NCI-H82 (cell line): ENCODE data around the gene C15orf39.
A peak's percentile ranks its signal among the peaks of the same experiment; 100 is the strongest.

Experiments
- DNase-seq: peaks from one replicate; lab custom pipeline; 2025; lab: John Stamatoyannopoulos, UW

The C15orf39 gene

DNA sequence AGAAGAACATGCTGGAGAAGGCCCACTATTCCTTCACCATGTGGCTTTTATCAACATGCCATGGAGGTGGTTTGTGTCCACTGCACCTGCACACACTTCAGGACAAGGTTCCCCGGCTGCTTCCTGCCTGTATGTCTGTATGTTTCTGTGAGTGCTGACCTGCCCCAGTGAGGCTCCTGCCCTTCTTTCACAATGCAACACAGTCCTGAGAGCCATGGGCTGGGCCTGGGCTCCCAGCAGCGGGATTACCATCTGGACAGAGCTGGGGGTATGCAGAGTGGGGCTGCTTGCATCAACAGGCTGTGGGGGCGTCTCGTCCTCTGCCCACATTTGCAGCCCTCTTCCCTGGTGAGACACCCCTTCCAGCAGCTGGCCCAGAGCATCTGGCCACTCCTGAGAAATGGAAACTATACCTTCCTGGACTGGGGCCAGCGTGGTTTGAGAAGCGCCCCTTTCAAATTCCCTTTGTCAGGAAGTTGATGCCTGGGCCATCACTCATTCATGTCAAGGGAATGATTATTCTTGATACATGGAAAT is 29.3 kb upstream of the C15orf39 start:
- no peak for DNase-seq

DNA sequence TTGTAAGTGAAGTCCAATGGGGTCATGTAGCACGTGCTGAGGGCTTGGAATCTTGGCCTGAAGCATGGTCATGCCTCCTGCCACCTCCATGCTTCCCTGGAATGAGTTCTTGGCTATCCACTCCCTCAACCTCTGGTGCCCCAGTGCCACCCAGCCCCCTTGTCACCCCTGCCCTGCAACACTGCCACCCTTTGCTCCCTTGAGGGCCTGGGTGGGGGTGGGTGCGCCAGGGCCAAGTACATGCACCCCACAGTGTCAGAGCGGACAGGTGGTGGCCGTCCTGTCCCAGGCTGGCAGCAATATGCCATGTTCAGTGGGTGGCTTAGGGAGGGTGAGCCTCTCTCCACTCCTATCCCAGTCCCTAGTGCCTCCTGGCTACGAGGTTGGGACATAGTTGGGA is 27.6 kb upstream of the C15orf39 start:
- no peak for DNase-seq

DNA sequence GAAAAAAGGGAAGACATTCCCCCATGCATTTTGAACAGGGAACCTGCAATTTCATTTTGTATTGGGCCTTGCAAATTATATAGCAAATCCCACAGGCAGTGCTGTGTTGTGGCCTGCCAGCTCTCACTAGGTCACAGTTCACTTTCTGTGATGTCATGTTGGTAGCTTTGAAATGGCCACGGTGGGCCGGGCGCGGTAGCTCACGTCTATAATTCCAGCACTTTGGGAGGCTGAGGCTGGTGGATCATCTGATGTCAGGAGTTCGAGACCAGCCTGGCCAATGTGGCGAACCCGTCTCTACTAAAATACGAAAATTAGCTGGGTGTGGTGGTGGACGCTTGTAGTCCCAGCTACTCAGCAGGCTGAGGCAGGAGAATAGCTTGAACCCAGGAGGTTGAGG is 27.0 kb upstream of the C15orf39 start:
- DNase-seq = no peak

DNA sequence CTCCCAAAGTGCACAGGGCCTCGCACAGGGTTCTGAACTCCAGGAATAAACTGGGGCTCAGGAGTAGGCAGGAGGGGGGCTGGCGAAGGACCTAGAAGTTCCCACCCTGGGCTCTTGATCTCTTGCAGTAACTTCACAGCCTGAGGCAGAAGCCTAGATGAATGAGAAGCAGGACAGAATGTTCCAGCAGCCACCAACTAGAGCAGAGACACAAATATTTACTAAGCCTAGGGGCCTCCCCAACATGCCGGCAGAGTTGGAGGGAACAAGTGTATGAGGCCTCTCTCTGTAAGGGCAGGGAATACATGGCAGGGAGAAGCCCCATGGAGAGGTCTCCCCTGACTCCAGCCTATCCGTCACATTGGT is 25.3 kb upstream of the C15orf39 start:
- DNase-seq = no peak

DNA sequence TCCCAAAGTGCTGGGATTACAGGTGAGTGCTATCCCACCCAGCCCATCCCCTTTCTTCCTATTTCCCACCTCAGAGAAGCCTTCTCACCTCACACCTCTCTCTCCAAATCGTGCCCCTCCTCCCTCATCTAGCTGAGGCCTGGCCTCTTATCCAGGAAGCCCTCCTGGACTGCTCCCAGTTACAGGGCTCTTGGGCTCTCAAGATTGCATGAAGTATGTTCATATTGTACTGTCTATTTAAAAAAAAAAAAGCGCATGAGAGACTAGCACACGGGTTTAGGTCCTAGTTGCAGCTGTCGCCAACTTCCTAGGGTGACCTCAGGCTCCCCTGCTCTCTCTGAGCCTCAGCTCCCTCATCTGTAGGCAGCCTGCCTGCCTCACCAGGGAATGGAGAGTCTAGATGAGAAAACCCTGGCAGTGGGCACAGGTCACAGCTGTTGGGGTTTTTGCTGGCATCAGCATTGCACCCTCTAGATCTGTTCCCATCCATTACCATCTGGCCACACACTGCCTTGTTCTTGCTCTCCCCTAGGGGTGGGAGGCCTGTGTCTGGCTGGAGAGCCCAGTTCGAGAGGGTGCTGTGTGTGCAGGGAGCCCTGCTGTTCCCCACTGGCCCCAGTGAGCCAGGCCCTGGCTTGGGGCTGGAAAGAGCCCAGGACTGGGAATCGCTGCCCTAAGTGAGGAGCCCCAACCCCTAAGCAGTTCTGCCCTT is 24.2 kb upstream of the C15orf39 start:
- no peak for DNase-seq

- DNase-seq = no peak
Observed at GRCh38 chr15:75178171-75178937, 23.3 kb upstream of the C15orf39 start.

DNA sequence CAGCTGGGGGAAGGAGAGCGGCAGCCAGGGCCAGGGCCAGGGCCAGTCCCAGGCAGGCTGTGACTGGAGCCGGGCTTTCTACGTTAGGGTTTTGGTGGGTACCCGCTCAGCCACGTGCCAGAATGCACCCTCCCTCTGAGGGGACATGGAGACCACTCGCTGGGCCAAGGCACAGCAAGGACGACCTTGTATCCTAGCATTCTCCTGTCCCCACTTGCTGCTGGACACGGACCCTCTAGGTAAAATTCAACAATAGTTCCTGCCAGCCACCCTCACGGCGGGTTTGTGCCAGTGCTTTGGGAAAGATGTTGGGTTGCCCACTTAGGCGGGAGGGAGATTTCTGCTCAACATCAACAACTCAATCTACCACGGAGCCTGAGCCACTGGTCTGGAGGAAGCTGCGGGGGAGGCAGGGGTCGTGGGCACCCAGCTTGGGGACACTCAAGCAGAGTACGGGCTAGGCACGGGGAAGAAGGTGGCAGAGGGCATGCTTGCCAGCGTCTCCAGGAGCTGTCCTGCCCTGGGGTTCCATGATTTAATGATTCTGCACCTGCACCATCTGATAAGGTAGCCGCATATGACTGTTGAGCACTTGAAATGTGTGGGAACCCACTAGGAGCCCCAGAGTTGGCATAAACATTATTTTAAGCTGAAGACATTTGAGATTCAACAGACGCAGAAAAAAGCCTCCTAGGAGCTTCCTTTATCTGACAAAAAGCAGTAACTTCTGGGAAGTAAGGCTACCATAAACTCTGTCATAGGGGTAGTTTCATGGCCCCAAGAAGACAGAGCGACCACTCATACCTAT is 22.5 kb upstream of the C15orf39 start:
- no peak for DNase-seq

DNA sequence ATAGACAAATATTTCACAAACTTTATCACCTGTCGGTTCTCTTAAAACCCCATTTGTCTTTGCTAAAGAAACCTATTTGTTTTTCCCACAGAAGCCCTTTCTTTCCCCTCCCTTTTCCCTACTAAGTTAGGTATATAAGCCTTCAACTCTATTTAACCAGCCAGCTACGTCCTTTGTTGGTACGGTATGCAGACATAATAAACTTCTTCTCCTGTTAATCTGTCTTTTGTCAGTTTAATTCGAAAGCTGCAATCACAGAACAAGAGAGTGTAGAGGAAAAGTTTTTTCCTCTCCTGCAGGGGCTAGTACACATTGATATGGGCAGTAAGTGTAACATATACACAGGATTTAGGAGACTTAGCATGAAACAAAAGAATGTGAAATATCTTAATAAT is 21.9 kb upstream of the C15orf39 start:
- DNase-seq = no peak

- DNase-seq = no peak
Observed at GRCh38 chr15:75181780-75182179, 19.9 kb upstream of the C15orf39 start.

- no peak for DNase-seq
Observed at GRCh38 chr15:75182187-75183131, 19.2 kb upstream of the C15orf39 start.

- no peak for DNase-seq
Observed at GRCh38 chr15:75185271-75186029, 16.2 kb upstream of the C15orf39 start.

DNA sequence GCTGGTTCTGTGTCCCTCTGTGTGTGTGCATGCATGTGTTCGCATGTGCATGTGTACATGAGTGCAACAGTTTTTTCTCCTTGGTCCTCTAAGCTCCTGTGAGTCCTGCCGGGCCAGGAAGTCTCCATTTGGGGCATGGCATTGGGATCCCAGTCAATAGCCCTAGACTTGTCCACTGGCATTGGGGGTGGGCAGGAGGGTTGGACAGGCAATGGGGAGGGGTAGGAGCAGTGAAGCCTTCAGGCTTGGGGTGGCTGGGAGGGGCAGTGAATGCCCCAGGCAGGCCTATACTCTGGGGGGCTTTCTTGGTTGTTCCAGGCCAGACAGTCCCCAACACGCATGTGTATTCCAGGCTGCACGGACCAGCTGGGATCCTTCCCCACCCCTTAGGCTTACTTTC is 15.6 kb upstream of the C15orf39 start:
- DNase-seq = no peak

- DNase-seq = no peak
Observed at GRCh38 chr15:75188499-75188898, 13.2 kb upstream of the C15orf39 start.

DNA sequence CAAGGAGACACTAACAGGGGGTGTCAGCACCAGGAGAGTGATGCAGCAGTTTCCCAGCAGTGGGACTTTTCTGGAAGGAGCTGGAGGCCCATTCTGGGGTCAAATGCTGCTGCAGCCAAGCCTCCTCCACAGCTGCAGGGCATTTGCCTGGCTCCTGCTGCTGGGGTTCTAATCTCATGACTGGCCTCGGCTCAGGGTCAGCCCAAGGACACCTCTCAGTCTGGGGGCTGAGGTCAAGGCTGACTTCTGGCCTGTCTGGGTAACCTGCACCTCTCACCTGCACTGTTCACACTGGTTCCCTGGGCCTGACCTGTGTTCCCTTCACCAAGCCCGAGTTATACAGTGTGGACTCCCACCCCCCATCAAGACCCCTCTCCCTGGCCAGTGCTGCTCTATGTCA is 10.4 kb upstream of the C15orf39 start:
- no peak for DNase-seq

- no peak for DNase-seq
Observed at GRCh38 chr15:75192307-75192706, 9.4 kb upstream of the C15orf39 start.

- DNase-seq = no peak
Observed at GRCh38 chr15:75193272-75193671, 8.4 kb upstream of the C15orf39 start.

- DNase-seq = peak; percentile 62
Observed at GRCh38 chr15:75193976-75194375, 7.7 kb upstream of the C15orf39 start.

GRCh38 chr15:75194397-75194796 is 7.3 kb upstream of the C15orf39 start:
- DNase-seq = no peak

DNA sequence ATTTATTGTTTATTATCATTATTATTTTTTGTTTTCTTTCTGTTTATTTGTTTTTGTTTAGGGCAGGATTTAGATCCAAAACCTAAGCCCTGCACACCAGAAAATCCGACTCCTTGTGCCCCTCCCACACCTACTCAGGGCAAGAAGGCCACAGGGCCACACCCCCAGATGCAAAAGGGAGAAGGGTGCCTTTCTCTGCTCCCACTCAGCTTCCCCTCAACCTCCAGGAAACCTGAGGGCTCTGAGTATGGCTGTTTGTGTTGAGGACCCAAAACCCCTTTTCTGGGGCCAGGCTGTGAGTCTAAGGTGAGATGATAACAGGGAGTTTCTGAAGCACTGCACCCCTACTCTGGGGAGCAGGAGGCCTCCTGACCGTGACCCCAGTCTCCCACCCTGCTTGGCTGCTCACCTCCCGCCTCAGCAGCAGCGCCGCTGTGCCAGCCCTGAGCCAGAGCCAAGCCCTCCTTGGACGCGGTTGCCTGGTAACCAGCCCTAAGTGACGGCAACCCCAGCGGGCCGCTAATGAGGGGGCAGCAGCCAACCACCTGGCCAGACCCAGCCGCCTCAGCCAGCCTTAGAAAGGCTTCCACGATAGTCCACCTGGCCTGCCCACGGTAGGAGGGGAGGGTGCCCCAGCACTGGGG is 6.4 kb upstream of the C15orf39 start:
- peak; percentile 89 for DNase-seq

DNA sequence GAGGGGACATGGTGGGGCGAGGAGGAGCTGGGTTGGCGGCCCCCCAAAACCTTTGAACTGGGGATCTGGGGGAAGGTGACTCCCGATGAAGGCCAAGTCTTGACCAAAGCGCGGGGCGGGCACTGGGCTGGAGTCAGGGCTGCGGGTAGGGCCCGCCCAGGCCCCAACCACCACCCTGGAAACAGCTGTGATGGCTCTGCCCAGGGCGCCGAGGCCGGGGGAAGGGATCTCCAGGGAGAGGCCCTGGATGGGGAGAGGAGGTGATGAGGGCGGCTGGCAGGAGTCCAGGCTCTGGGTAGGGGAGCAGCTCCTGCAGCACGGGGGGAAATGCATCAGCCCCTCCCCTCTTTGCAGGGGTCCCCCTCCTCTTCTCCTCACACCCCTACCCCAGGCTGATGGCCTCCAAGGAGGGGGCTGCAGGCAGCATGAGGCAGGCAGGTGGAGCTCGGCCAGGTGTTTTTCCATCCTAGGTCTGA is 5.9 kb upstream of the C15orf39 start:
- peak; percentile 53 for DNase-seq
